Activated CD4-positive, CD25-positive, alpha-beta regulatory T cell treated with anti-CD3 and anti-CD28 coated beads, Interleukin-2, amount 50 U/mL, for 24 hours (primary cell): ENCODE measurements around the gene ARHGAP22.

Experiments used
- ATAC-seq, 2 donors: fragments of 150-1000 bp; cut with Tn5 transposase; one replicate each; pipeline ENCODE4 v1.10.0; 2021; ENCODE audit warnings: mild to moderate bottlenecking in 1 of 2, moderate library complexity in 1 of 2

The ARHGAP22 gene

GRCh38 chr10:48550071-48550691 is 54.7 kb downstream of the ARHGAP22 start:
- ATAC-seq: no peak

- ATAC-seq: no peak
Observed at GRCh38 chr10:48549236-48549635, 55.6 kb downstream of the ARHGAP22 start.

- ATAC-seq: no peak
Observed at GRCh38 chr10:48548531-48549135, 56.2 kb downstream of the ARHGAP22 start.

- ATAC-seq: no peak
Observed at GRCh38 chr10:48547981-48548380, 56.9 kb downstream of the ARHGAP22 start.

- ATAC-seq: no peak
Observed at GRCh38 chr10:48547061-48547895, 57.6 kb downstream of the ARHGAP22 start.

- ATAC-seq: no peak
Observed at GRCh38 chr10:48545462-48546145, 59.3 kb downstream of the ARHGAP22 start.

- no peak for ATAC-seq
Observed at GRCh38 chr10:48543182-48543844, 61.6 kb downstream of the ARHGAP22 start.

- ATAC-seq: no peak
Observed at GRCh38 chr10:48542471-48543181, 62.2 kb downstream of the ARHGAP22 start.

GRCh38 chr10:48541144-48541795 is 63.6 kb downstream of the ARHGAP22 start:
- ATAC-seq: no peak

GRCh38 chr10:48538611-48539010 is 66.3 kb downstream of the ARHGAP22 start:
- no peak for ATAC-seq

GRCh38 chr10:48536916-48537890 is 67.7 kb downstream of the ARHGAP22 start:
- no peak for ATAC-seq

GRCh38 chr10:48536156-48536500 is 68.7 kb downstream of the ARHGAP22 start:
- no peak for ATAC-seq

GRCh38 chr10:48535416-48536155 is 69.3 kb downstream of the ARHGAP22 start:
- ATAC-seq: no peak

GRCh38 chr10:48533951-48534720 is 70.7 kb downstream of the ARHGAP22 start:
- no peak for ATAC-seq

GRCh38 chr10:48533540-48533939 is 71.3 kb downstream of the ARHGAP22 start:
- no peak for ATAC-seq

GRCh38 chr10:48531486-48531885 is 73.4 kb downstream of the ARHGAP22 start:
- no peak for ATAC-seq

- ATAC-seq: no peak
Observed at GRCh38 chr10:48529331-48529730, 75.5 kb downstream of the ARHGAP22 start.

GRCh38 chr10:48527756-48528155 is 77.1 kb downstream of the ARHGAP22 start:
- ATAC-seq: no peak
